HL-60 (cell line): Measurements from ENCODE around the gene TTC23L.

Experiments used
- CTCF ChIP-seq: IDR thresholded peaks from one replicate; pipeline ENCODE4 v1.5.1; 2011; ENCODE audit warnings: low read length, control low read depth, inconsistent platforms; ENCODE audit not compliant: insufficient read depth
- GABPA ChIP-seq: IDR thresholded peaks from 2 replicates; pipeline ENCODE4 v1.6.1; 2012; ENCODE audit warnings: low read depth
- REST ChIP-seq: IDR thresholded peaks from 2 replicates; pipeline ENCODE4 v1.6.1; 2012; ENCODE audit warnings: low read depth; ENCODE audit not compliant: insufficient replicate concordance
- SPI1 ChIP-seq: IDR thresholded peaks from 2 replicates; pipeline ENCODE4 v1.6.1; 2012; ENCODE audit warnings: low read depth, mild to moderate bottlenecking, borderline replicate concordance

GRCh38 chr5:34915139-34915855, 76.3 kb downstream of the TTC23L start, which contains the start of the genes BRIX1 and RAD1:
- no peak for TF ChIP-seq CTCF
- TF ChIP-seq REST = peak; percentile 76
- peak; percentile 66; the same call in 1 of the 2 replicates for TF ChIP-seq SPI1
- peak; percentile 95 for TF ChIP-seq GABPA
